Liver (tissue), 9 donors: ENCODE measurements around the gene PMS1. TPM values are rescaled to one million over a fixed set of nuclear protein-coding genes. Genes with fewer than 3 reads are reported as not detected.
A peak's percentile ranks its signal among the peaks of the same experiment; 100 is the strongest.

Source experiments
- DNase-seq: peaks from one replicate; pipeline ENCODE4 v3.0.0-alpha.2; 2017; ENCODE audit warnings: low spot score
- H3K27ac ChIP-seq, 2 donors: one replicate each; pipeline ENCODE4 v1.7.0; 2013; ENCODE audit warnings: inconsistent platforms in 2 of 2, low read length in 2 of 2, control low read depth in 1 of 2, low read depth in 1 of 2, mild to moderate bottlenecking in 1 of 2
- H3K27me3 ChIP-seq, 4 donors: one replicate each; pipeline versions ENCODE4 v1.6.1 to v1.7.0; 2013; ENCODE audit warnings: low read length in 3 of 4, inconsistent platforms in 1 of 4, mild to moderate bottlenecking in 1 of 4, moderate library complexity in 1 of 4; ENCODE audit not compliant: control insufficient read depth in 4 of 4, insufficient read depth in 4 of 4
- H3K36me3 ChIP-seq, 4 donors: one replicate each; pipeline versions ENCODE4 v1.6.1 to v1.7.0; 2013; ENCODE audit warnings: low read length in 3 of 4, mild to moderate bottlenecking in 3 of 4, low read depth in 1 of 4, moderate library complexity in 1 of 4; ENCODE audit not compliant: control insufficient read depth in 4 of 4, insufficient read depth in 3 of 4
- H3K4me1 ChIP-seq, 4 donors: one replicate each; pipeline versions ENCODE4 v1.6.1 to v1.7.0; 2013; ENCODE audit warnings: low read length in 3 of 4, mild to moderate bottlenecking in 3 of 4, moderate library complexity in 1 of 4; ENCODE audit not compliant: control insufficient read depth in 4 of 4, insufficient read depth in 4 of 4
- H3K4me3 ChIP-seq, 3 donors: one replicate each; pipeline versions ENCODE4 v1.6.1 to v1.7.0; 2013; ENCODE audit warnings: low read length in 3 of 3, control low read depth in 1 of 3, low read depth in 1 of 3, mild to moderate bottlenecking in 1 of 3
- H3K9ac ChIP-seq, 2 donors: one replicate each; pipeline ENCODE4 v1.7.0; 2013; ENCODE audit warnings: low read length in 2 of 2, mild to moderate bottlenecking in 2 of 2, moderate library complexity in 2 of 2, control low read depth in 1 of 2, low read depth in 1 of 2
- H3K9me3 ChIP-seq, 4 donors: one replicate each; pipeline versions ENCODE4 v1.6.1 to v1.7.0; 2013; ENCODE audit warnings: low read length in 3 of 4; ENCODE audit not compliant: control insufficient read depth in 4 of 4
- EGR1 ChIP-seq, 2 donors: IDR thresholded peaks; 2 replicates each; pipeline ENCODE4 v1.6.1; 2016 to 2018; ENCODE audit warnings: antibody characterized with exemption in 2 of 2, low read depth in 2 of 2
- FOXA1 ChIP-seq: IDR thresholded peaks from 2 replicates; pipeline ENCODE4 v1.6.1; 2016; ENCODE audit warnings: antibody characterized with exemption
- GABPA ChIP-seq, 2 donors: IDR thresholded peaks in 1 of 2; conservative IDR thresholded peaks in 1 of 2; 2 replicates each; pipeline ENCODE4 v1.6.1; 2016; ENCODE audit warnings: antibody characterized with exemption in 2 of 2, mild to moderate bottlenecking in 1 of 2, moderate library complexity in 1 of 2
- RAD21 ChIP-seq, 2 donors: IDR thresholded peaks; 2 replicates each; pipeline ENCODE4 v1.6.1; 2016; ENCODE audit warnings: antibody characterized with exemption in 2 of 2, mild to moderate bottlenecking in 2 of 2
- RXRA ChIP-seq, 2 donors: IDR thresholded peaks; 2 replicates each; pipeline ENCODE4 v1.6.1; 2017 to 2018; ENCODE audit warnings: antibody characterized with exemption in 2 of 2, mild to moderate bottlenecking in 1 of 2
- SP1 ChIP-seq: IDR thresholded peaks from 2 replicates; pipeline ENCODE4 v1.6.1; 2018; ENCODE audit warnings: antibody characterized with exemption, mild to moderate bottlenecking
- TAF1 ChIP-seq: conservative IDR thresholded peaks from 2 replicates; pipeline ENCODE4 v1.6.1; 2016; ENCODE audit warnings: antibody characterized with exemption, mild to moderate bottlenecking
- YY1 ChIP-seq: IDR thresholded peaks from 2 replicates; pipeline ENCODE4 v1.6.1; 2016; ENCODE audit warnings: antibody characterized with exemption, mild to moderate bottlenecking
- WGBS: extraction: QIAGEN DNeasy Blood & Tissue Kit; methylation state at CpG from one replicate; pipeline ENCODE4 v1.1.7; 2013; 5-methylcytosine and 5-hydroxymethylcytosine counted together
- polyA plus RNA-seq, 2 donors: library from polyadenylated mRNA; stranded (reverse) in 1 of 2; unstranded in 1 of 2; fragments of 200-250 nt in 1 of 2; fragments of >200 nt in 1 of 2; fragmentation: Nextera tagmentation in 1 of 2; extraction: Ambion mirVana in 1 of 2; gene quantifications; one replicate each; pipeline versions ENCODE4 v1.2.1 to v1.2.3, GENCODE V29; 2013 to 2015
- total RNA-seq, 2 donors: library from RNA; depleted of rRNA; stranded (reverse); fragments of >200 nt; gene quantifications; one replicate each; pipeline ENCODE4 v1.2.3, GENCODE V29; 2014
- TF ChIP-seq, protein P1 (sequence below): IDR thresholded peaks from 2 replicates; pipeline ENCODE4 v1.6.1; 2016; ENCODE audit warnings: antibody characterized with exemption
- TF ChIP-seq, protein P2 (sequence below): fragments of 150-350 bp; IDR thresholded peaks from 2 replicates; pipeline ENCODE4 v1.5.1; 2017; ENCODE audit warnings: improper control_type of control experiment, low read depth, low read length; ENCODE audit not compliant: missing input control
- TF ChIP-seq, protein P3 (sequence below): IDR thresholded peaks from 2 replicates; pipeline ENCODE4 v1.6.1; 2016; ENCODE audit warnings: antibody characterized with exemption
- TF ChIP-seq, protein P4 (sequence below): IDR thresholded peaks from 2 replicates; pipeline ENCODE4 v1.6.1; 2016; ENCODE audit warnings: antibody characterized with exemption, mild to moderate bottlenecking
- donor health status: healthy.
- donor health status: healthy.
- donor health status: healthy.
- donor health status: healthy.
- donor health status: healthy.

Gene PMS1
- total RNA-seq = 10 to 100 TPM in 1 of 2 donors, 1 to 10 TPM in 1; 9.8 to 19.2 TPM
- polyA plus RNA-seq = 1 to 10 TPM; 3.0 to 7.6 TPM

DNA sequence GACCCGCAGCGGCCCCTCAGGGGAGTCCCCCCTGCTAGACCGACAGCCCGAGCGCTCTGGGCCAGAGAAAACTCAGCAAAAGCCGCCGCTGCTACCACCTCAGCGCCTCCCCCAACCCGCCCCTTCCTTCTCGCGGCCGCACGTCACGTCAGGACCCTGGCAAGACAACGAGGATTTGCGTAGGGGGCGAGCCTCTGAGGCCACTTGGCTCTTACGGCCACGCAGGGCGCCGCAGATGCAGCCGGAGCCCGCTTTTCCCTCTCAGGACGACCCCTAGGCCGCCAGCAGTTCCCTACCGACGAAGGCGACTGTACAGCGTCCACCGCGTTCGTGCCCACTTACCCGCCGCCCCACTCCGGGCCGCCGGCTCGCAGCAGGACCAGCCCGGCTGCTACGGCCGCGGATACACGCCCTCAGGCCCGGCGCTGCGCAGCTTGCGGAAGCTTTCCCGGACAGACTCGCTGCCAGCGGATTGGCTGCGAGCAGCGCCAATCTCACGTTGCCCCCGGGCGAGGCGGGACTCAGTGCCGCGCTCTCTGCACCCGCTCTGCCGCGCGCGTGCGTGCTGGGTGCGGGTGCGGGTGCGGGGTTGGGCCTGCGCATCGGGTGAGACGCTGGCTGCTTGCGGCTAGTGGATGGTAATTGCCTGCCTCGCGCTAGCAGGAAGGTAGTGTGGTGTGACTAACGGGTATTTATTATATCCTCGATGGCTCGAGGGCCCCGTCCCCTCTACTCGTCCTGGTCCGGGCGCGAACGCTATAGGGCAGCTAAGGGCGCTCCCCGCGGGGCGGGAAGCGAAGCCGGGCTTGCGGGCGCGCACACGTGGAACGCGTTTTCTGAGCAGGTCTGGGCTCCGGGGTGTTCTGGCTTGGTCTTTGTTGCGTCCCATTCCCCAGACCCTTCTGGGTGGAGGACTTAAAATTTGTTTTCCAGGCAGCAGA, at the start of gene PMS1, which contains the start of gene ORMDL1:
PMS1 (plus strand) TSS at position 524 of the 941 bp plus-strand sequence. CDS start 7,360 bp downstream, outside the sequence.
ORMDL1 (minus strand) TSS at position 413 of the 941 bp plus-strand sequence. CDS start 1,744 bp downstream, outside the sequence.
- no peaks in the 10 kb centered on the region for H3K9me3 ChIP-seq
- peaks cover 3 to 23% (median 9%) of the 10 kb centered on the region in 4 donors for H3K4me1 ChIP-seq
- H3K27ac ChIP-seq = peak within 1 kb of the TSS; percentile 83 to 98
- TF ChIP-seq FOXA1 (peak; percentile 46), YY1 (peak; percentile 71), TAF1 (no peak), EGR1 (IDR thresholded peaks at IDR 0.05; ENCODE audit: low read depth in 2 of 2) (peak; percentile 41 to 88), RXRA (IDR thresholded peaks at IDR 0.05) (peak in 1 of 2 donors; percentile 25), GABPA (IDR thresholded peaks at IDR 0.05 in 1 of 2, conservative IDR thresholded peaks at IDR 0.05 in 1 of 2) (peak in 1 of 2 donors; percentile 81), RAD21 (IDR thresholded peaks at IDR 0.05) (no peak), SP1 (peak; percentile 80)
- TF ChIP-seq, protein P1, sequence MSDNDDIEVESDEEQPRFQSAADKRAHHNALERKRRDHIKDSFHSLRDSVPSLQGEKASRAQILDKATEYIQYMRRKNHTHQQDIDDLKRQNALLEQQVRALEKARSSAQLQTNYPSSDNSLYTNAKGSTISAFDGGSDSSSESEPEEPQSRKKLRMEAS = peak; percentile 21
- TF ChIP-seq, protein P2, sequence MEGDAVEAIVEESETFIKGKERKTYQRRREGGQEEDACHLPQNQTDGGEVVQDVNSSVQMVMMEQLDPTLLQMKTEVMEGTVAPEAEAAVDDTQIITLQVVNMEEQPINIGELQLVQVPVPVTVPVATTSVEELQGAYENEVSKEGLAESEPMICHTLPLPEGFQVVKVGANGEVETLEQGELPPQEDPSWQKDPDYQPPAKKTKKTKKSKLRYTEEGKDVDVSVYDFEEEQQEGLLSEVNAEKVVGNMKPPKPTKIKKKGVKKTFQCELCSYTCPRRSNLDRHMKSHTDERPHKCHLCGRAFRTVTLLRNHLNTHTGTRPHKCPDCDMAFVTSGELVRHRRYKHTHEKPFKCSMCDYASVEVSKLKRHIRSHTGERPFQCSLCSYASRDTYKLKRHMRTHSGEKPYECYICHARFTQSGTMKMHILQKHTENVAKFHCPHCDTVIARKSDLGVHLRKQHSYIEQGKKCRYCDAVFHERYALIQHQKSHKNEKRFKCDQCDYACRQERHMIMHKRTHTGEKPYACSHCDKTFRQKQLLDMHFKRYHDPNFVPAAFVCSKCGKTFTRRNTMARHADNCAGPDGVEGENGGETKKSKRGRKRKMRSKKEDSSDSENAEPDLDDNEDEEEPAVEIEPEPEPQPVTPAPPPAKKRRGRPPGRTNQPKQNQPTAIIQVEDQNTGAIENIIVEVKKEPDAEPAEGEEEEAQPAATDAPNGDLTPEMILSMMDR = no peak
- TF ChIP-seq, protein P3, sequence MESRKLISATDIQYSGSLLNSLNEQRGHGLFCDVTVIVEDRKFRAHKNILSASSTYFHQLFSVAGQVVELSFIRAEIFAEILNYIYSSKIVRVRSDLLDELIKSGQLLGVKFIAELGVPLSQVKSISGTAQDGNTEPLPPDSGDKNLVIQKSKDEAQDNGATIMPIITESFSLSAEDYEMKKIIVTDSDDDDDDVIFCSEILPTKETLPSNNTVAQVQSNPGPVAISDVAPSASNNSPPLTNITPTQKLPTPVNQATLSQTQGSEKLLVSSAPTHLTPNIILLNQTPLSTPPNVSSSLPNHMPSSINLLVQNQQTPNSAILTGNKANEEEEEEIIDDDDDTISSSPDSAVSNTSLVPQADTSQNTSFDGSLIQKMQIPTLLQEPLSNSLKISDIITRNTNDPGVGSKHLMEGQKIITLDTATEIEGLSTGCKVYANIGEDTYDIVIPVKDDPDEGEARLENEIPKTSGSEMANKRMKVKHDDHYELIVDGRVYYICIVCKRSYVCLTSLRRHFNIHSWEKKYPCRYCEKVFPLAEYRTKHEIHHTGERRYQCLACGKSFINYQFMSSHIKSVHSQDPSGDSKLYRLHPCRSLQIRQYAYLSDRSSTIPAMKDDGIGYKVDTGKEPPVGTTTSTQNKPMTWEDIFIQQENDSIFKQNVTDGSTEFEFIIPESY = no peak
- TF ChIP-seq, protein P4, sequence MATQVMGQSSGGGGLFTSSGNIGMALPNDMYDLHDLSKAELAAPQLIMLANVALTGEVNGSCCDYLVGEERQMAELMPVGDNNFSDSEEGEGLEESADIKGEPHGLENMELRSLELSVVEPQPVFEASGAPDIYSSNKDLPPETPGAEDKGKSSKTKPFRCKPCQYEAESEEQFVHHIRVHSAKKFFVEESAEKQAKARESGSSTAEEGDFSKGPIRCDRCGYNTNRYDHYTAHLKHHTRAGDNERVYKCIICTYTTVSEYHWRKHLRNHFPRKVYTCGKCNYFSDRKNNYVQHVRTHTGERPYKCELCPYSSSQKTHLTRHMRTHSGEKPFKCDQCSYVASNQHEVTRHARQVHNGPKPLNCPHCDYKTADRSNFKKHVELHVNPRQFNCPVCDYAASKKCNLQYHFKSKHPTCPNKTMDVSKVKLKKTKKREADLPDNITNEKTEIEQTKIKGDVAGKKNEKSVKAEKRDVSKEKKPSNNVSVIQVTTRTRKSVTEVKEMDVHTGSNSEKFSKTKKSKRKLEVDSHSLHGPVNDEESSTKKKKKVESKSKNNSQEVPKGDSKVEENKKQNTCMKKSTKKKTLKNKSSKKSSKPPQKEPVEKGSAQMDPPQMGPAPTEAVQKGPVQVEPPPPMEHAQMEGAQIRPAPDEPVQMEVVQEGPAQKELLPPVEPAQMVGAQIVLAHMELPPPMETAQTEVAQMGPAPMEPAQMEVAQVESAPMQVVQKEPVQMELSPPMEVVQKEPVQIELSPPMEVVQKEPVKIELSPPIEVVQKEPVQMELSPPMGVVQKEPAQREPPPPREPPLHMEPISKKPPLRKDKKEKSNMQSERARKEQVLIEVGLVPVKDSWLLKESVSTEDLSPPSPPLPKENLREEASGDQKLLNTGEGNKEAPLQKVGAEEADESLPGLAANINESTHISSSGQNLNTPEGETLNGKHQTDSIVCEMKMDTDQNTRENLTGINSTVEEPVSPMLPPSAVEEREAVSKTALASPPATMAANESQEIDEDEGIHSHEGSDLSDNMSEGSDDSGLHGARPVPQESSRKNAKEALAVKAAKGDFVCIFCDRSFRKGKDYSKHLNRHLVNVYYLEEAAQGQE = peak; percentile 75
- H3K27me3 ChIP-seq = no peaks in the 10 kb centered on the region
- H3K4me3 ChIP-seq = peak within 1 kb of the TSS; percentile 87 to 97 (median 88)
- peak; percentile 95 for DNase-seq
- peaks cover 0 to 9% (median 3%) of the 10 kb centered on the region in 4 donors for H3K36me3 ChIP-seq
- WGBS = under 1% methylated on average over 96 of the region's 96 CpGs
- peak within 1 kb of the TSS; percentile 86 to 97 for H3K9ac ChIP-seq
